Tibial nerve (tissue), 4 donors: ENCODE data around the gene KRT13.

Experiments used
- EP300 ChIP-seq, 2 donors: sonication (generic); formaldehyde crosslinking; IDR thresholded peaks; one replicate each; pipeline ENCODE4 v1.6.1; 2017; ENCODE audit warnings: antibody characterized with exemption in 2 of 2, mild to moderate bottlenecking in 1 of 2
- POLR2A ChIP-seq, 2 donors: fragments of 450-650 bp; IDR thresholded peaks; one replicate each; pipeline ENCODE4 v1.6.1; 2017; ENCODE audit warnings: antibody characterized with exemption in 2 of 2, mild to moderate bottlenecking in 2 of 2, moderate library complexity in 2 of 2
- TF ChIP-seq, protein P1 (sequence below), 5 experiments: fragments of 200-600 bp in 3 of 5; fragments of 450-650 bp in 2 of 5; sonication (generic) in 3 of 5; IDR thresholded peaks; one replicate each; pipeline ENCODE4 v1.5.1; 2016 to 2019; ENCODE audit warnings: antibody characterized with exemption in 5 of 5, mild to moderate bottlenecking in 3 of 5, moderate library complexity in 2 of 5

DNA sequence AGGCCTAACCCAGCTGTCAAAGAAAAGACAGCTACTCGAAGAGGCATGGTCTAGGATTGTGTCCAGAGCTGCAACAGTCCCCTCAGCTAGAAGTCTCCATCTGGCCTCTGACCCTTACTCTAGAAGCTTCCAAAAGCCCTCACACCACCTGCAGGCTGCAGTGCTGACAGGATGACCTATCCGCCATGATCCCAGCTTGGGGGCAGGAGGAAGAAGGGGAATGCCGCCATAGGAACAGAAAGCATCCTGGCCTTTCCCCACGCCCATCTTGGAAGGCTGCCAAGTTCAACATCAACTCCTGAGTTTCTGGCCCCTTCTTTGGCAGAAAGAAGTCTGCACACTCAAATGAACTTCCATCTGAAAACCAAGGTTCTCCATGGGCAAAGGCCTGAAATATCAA lies 12.6 kb downstream of the KRT13 start:
- TF ChIP-seq, protein P1, sequence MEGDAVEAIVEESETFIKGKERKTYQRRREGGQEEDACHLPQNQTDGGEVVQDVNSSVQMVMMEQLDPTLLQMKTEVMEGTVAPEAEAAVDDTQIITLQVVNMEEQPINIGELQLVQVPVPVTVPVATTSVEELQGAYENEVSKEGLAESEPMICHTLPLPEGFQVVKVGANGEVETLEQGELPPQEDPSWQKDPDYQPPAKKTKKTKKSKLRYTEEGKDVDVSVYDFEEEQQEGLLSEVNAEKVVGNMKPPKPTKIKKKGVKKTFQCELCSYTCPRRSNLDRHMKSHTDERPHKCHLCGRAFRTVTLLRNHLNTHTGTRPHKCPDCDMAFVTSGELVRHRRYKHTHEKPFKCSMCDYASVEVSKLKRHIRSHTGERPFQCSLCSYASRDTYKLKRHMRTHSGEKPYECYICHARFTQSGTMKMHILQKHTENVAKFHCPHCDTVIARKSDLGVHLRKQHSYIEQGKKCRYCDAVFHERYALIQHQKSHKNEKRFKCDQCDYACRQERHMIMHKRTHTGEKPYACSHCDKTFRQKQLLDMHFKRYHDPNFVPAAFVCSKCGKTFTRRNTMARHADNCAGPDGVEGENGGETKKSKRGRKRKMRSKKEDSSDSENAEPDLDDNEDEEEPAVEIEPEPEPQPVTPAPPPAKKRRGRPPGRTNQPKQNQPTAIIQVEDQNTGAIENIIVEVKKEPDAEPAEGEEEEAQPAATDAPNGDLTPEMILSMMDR (IDR thresholded peaks at IDR 0.05): no peak
- no peak for TF ChIP-seq POLR2A (IDR thresholded peaks at IDR 0.05)
- TF ChIP-seq EP300 (IDR thresholded peaks at IDR 0.05): no peak
